ENCODE measurements around the gene TMPRSS3.

DNA sequence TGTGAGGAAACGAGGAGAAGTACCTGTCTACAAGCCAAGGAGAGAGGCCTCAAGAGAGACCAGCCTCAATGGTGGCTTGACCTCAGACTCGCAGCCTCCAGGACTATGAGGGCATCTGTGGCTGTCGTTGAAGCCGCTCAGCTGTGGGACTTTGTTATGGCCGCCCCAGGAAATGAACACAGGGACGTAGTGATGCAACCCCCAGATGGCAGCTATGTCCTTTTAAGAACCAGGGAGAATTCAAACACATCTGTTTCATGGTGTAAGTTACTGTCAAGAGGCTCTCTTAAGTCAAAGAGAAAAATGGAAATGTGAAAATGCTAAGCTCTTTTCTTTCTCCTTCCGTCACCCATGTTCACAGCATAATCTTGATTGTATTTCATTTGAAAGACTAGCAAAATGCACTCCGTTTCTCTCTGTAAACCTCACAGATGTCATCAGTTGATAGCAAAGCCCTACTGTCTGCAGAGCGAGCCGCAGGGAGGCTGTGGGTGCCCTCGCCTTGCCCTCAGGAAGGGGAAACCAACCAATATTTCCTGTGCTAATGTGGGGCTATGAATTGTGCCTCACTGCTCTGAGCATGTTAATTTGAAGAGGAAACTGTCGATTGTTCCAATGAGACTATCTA, 29.2 kb upstream of the TMPRSS3 start:
- TF ChIP-seq, protein P1, sequence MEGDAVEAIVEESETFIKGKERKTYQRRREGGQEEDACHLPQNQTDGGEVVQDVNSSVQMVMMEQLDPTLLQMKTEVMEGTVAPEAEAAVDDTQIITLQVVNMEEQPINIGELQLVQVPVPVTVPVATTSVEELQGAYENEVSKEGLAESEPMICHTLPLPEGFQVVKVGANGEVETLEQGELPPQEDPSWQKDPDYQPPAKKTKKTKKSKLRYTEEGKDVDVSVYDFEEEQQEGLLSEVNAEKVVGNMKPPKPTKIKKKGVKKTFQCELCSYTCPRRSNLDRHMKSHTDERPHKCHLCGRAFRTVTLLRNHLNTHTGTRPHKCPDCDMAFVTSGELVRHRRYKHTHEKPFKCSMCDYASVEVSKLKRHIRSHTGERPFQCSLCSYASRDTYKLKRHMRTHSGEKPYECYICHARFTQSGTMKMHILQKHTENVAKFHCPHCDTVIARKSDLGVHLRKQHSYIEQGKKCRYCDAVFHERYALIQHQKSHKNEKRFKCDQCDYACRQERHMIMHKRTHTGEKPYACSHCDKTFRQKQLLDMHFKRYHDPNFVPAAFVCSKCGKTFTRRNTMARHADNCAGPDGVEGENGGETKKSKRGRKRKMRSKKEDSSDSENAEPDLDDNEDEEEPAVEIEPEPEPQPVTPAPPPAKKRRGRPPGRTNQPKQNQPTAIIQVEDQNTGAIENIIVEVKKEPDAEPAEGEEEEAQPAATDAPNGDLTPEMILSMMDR (IDR thresholded peaks at IDR 0.05): no peak
- TF ChIP-seq POLR2AphosphoS5 (IDR thresholded peaks at IDR 0.05): no peak
- no peak for TF ChIP-seq POLR2A (IDR thresholded peaks at IDR 0.05)
